ENCODE results near the gene CRISP2.
"Not testable (repeated sequence)": the region's sequence is repeated elsewhere in the genome, so short reads cannot be mapped to it uniquely, and the experiment has no call there.

CRISP2 gene, protein sequence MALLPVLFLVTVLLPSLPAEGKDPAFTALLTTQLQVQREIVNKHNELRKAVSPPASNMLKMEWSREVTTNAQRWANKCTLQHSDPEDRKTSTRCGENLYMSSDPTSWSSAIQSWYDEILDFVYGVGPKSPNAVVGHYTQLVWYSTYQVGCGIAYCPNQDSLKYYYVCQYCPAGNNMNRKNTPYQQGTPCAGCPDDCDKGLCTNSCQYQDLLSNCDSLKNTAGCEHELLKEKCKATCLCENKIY

DNA sequence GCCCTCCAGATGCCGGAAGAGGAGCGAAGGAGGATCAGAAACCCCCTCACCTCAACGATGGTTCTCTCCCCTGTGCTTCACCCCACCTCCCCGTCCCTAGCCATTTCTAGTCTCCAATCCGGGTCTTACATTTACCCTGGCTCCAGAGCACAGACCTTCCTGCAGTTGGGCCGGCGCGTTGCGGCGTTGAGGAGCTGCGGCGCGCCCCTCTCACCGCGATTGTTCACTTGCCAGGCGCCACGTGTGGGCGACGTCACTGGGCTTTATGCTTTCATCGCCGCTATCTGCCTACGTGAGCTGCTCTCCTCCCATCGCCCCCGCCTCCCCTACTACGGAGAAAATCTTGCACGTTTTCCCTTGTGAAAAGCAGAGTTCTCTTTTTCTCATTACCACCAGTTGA is at the start of gene CRISP2:
Gene CRISP2, minus strand, starts transcription at position 198 of the 400 bp plus-strand sequence. CDS start 4,347 bp downstream, outside the sequence.
- DNase-seq = no peak

DNA sequence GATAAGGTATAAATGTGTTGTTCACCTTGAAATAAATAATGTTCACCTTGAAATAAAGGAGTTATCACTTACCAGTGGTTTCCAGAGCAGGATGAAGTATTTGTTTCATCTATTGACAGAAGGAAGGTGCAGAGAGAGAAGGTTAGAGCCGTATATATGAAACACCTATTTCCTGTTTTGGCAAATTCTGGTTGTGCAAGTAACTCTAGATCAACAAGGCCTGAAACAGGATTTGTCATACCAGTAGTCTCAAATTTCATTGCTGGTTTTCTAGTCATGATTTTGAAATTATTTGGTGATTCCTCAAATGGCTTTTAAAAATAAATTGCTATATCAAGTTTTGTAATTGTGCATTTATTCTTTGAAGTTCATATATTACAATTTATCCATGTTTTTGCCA is 30.9 kb upstream of the CRISP2 start, which contains the start of gene CRISP3:
Gene CRISP3, minus strand, starts transcription at position 130 of the 400 bp plus-strand sequence. Its CDS starts 21 bp downstream, at position 109.
- no peak for DNase-seq

DNA sequence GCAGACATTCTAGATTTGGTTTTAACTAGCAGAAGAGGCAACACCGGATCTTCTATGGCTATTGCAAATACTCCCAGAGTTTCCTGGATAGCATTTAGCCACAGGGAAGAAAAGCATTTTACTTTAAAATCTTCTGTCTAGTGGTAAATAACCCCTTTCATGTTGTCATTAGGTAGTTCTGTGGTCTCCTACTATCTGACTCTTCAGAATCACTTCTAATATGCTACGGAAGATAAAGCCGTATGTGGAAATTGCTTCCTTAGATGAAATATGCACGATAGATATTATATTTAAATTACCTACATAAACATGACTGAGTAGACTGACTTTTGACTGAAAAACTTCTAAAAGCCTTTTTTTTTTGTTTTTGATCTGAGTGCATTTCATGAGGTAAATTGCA is 30.1 kb upstream of the CRISP2 start:
- DNase-seq = no peak

DNA sequence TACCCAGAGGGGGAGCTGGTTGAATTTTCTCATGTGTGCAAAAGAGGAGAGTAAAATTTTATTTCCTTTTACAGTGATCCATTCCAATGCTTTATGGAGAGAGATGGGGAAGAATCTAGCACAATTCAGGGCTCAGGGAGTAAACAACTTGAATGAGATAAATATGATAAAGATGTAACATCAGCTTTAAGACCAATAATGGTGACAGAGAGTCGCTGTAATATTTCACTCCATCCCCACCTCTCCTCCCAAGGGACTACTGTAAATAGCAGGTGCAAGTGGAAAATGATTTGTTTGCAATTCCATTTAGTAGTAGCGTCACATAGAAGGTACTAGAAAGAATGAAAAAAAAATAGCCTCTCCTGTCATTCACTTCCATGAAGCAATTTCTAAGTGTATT is 26.1 kb upstream of the CRISP2 start:
- no peak for DNase-seq

DNA sequence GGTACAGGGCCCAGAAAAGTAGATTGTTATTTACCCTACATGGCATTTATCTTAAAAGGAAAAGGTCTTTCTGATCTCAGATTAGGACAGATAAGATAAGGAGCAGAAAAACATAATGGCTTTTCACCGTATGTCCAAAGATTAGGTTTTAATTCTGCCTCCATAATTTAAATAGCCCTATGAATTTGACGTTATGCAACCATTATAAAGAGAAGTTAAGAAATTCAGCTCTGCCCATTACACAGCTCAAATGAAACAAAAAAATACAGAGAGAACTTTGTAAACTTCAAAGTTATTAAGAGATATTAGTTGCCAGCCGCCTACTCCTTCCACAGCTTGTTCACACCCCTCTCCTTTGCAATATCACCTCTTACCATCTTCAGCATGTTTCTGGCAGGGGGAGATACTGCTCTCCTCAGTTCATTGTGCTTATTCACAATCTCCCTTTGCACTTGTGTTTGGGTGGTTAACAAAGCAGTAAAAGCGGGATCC is 22.7 kb upstream of the CRISP2 start:
- no peak for DNase-seq

DNA sequence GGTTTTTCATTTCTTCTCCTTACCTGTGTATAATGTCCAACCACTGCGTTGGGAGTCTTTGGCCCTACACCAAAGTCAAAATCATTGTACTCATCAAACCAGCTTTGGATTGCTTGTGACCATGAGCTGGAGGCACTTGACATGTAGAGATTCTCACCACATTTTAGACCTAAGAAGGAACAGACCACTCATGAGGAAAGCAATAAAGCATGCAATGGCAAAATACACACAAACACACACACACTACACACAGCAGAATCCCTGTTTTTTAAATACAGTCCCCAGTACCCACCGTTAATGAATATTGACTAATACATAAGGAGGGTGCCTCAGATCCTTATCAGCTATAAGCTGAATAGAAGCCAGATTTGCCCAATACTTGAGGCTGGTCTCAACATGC is 20.3 kb upstream of the CRISP2 start:
- DNase-seq = no peak

DNA sequence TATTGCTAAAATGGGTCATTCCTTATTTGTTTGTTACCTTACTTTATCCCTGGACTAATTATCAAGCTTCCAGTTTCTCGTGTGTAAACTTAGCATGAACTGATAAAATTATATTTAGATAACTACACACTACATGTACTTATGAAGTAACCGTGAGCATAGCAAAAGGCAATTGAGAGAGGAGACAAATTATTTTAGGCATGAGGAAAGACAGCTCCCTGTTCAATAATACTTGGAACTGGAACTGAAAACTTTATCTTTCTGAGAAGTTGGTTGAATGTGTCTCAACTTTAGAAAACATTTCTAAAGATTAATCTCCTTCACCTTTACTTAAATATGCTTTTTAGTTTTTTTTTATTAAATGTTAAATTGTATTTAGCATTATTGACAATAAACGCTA is 19.4 kb upstream of the CRISP2 start:
- DNase-seq = no peak

DNA sequence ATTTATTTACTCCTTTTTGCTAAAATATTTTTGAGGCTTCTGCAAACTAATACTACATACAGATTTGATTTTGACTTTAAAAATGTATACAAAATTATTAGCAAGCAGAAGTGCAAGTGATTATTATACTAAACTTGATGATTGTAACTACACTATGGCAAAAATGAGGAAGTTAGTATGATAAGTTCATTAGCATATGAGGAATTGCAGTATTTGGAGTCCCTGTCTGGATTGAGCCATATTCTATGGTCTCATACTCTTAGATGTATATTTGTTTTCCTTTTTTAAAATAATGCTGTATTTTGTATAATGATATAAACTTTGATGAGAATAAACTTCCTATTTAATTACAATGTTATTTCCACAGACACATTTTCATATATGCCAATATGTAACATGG is 16.9 kb upstream of the CRISP2 start:
- DNase-seq = no peak

DNA sequence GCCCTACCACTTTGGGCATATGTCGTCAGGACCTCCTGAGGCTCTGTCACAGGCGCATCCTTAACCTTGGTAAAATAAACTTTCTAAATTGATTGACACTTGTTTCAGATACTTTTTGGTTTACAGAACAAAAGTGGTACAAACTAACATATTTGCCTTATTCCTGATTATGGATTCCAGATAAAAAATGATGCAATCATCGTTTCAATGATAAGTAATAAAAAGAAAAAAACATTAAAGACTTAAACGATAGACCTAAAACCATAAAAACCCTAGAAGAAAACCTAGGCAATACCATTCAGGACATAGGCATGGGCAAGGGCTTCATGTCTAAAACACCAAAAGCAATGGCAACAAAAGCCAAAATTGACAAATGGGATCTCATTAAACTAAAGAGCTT is 10.6 kb upstream of the CRISP2 start:
- not testable (repeated sequence) for DNase-seq

DNA sequence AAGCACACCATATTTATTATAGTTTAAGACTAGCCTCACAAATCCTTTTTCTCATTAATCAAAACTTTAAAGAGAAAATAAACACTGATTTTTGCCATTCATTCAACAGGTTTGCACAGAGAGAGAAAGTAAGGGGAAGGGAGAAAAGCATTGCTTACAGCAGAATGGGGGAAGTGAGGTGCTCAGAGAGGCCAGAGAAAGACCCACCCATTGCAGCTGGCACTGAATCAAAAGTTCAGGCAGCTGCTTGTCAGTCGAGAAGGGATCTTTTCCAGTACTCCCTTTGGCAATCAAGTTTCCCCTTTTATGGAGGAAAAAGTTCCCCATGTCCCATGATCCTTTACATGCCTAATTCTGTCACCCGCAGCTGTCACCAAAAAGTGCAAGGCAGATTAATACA is 8.0 kb upstream of the CRISP2 start:
- DNase-seq = no peak

DNA sequence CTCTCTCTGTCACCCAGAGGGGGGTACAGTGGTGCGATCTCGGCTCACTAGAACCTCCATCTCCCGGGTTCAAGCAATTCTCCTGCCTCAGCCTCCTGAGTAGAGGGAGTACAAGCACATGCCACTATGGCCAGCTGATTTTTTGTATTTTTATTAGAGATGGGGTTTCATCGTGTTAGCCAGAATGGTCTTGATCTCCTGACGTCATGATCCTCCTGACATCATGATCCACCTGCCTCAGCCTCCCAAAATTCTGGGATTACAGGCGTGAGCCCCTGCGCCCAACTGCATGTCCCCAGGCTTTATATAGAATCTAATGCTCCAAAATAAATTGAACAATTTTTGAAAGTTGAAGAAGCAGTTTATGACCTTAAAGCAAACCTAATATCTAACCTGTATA is 7.0 kb upstream of the CRISP2 start:
- no peak for DNase-seq

DNA sequence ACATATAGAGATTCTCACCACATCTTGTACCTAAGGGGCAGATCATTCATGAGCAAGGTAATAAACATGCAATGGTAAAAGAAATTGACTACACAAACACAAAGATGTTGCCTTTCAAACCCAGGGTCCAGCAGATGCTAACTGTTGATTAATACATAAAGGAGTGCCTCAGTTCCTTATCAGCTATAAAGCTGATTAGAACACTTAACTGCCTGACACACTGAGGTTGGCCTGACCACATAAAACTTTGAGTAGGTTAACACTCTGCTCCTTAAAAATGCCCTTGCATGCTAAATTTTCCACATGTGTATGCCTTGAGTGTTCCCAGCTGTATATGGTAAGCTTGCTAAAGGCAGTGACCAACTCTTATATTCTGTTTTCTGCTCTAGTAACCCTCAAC is 14.9 kb downstream of the CRISP2 start:
- no peak for DNase-seq

DNA sequence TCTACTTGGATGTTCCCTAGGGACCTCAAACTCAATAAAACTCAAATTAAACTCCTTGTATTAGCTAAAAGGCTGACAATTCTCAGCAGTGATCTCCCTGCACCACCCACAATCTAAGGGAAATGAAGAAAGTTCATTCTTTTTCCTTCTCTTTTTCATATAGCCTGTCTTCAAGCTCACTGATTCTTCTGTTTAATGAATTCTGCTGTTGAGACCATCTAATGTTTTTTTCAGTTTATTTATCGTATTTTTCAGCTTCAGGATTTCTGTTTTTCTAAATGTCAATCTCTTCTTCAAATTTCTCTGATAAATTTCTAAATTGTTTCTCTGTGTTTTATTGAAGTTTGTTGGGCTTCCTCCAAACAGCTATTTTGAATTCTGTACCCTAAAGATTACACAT is 19.8 kb downstream of the CRISP2 start:
- DNase-seq = no peak

DNA sequence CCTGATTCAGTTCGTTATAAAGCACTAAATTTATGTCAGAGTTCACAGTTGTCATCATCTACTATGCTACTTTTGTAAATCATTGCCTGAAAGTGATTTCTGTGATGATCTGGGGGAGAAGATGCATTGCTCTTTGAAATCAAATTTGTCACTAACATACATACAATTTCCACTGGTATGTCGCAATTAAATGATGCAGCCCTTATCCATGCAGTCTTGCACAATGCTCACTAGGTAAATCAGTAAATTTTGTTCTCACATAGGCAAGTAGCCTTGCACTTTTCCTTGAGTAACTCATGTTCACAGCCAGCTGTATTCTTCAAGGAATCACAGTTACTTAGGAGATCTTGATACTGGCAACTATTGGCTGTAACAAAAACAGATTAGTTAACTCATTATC is 20.8 kb downstream of the CRISP2 start:
- DNase-seq = no peak

DNA sequence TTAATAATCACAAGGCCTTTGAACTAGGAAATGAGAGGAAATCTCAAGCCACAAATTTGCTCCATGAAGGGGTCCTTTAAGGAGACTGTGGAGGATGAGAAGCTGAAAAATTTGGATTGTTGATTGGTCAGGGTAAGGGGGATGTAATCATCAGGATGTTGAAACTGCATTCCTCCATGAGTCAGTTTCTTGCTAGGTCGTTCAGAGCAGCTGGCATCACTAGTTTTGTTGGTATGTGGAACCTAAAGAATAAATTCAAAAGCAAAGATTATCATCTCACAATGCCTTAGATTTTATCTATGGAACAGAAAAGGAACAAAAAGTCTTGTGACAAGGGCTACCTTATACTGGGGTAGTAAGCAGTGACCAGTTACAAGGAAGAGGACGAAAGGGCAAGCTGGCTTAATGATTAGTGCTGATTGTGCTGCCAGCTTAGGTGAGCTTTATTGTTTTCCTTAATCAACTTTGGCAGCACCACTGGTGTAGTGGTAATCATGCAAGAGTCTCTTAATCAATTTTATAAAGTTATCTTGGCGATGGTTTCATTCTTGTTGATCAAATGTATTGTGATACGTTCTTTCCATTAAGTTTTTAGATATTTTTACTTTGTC is 36.6 kb downstream of the CRISP2 start:
- no peak for DNase-seq

DNA sequence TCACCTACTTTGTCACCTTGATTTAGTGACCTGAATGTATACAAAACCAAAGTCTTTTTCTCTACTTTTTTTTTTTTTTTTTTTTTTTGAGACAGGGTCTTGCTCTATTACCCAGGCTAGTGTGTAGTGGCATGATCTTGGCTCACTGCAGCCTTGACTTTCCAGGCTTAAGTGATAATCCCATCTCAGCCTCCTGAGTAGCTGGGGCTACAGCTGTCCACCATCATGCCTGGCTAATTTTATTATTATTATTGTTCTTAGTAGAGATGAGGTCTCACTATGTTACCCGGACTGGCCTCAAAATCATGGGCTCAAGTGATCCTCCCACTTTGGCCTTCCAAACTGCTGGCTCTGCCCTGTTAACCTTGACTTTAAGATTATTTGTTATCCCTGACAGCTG is 37.5 kb downstream of the CRISP2 start:
- DNase-seq = no peak

DNA sequence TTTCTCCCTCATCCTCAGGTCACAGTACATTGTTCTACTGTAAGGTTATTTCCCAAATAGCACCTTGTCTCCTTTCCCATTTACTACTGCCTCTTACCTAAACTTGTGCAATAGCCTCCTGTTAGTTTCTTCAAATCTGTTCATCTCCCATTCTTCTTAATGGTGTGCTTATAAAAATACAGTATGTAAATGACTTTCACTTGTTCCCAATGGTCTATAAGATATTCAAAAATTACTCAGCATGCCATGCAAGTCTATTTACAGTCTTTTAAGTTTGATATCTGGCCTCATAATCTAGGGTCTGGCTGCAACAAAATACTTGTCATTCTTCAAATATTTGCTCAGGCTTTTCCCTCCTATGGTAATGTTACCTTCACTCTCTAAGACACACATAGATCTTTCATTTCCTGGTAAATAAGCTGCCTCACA is 45.2 kb downstream of the CRISP2 start:
- no peak for DNase-seq

DNA sequence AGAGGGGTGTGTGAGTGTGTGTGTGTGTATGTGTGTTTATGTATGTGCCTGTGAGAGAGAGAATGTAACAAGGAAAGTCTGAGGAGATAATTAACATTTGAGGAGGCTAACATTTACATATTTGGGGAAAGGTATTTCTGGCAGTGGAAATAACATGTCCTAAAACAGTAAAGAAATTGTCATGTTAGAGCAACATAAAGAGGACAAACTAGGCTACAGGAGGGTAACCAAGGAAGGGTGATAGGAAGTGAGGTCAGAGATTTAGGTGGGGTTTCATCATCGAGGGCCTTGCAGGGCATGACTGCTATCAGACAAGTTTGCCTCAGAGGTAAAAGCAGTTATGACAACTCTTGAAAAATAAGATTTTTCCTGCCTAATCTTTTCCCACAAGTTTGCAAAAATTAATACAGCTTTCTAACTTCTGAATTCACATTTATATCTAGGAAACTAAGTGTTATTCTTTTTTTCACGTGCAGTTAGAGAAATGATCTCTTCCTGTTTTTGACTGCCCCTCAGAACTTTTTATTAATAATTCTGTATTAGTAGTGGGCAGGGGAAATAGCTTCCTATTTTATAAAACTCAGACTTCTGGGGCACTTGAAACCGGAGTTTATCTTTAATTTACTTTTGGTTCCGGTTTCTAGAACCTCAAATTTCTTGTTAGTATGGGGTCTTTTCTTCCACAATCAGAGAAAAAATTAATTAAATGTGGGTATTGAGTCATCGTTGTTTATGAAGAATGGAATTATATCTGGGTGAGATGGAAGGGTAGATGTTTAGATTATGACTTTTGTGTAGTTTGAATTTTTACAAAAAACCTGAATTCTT is 46.2 kb downstream of the CRISP2 start:
- DNase-seq = no peak

DNA sequence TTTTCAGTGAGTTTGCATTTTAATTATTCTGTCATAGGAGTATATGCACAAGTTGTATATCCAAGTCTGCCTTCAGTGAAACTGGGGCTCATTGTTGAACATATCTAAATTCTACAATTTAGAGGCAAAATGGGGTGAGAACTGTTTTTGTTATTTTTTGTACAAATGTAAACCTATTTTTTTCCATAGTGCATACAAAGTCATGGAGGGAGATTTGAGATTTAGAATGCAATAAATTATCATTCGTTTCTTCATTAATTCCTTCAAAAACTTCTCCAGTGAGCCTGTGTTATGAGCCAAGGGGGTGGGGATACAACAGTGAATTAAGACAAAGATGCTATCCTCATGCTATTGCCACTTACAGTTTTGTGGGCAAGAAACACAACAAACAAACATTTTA is 46.9 kb downstream of the CRISP2 start:
- no peak for DNase-seq

DNA sequence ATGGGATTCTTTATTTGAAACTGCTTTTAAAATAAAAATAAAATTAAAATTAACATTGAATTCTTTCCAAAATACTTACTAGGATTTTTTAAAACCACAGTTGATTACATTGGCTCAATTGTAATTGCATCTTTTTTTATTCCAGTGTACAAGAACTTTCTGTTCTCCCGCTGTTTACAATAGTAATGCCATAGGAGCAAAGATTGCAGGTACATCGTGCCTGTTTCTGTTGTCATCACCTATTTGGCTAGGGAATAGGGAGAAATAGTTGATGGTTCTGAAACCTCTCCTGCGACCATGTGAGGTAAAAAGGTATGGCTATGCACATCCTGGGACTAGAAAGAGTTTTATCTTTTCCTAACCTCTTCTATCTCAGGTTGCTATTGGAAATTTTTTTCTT is 48.5 kb downstream of the CRISP2 start:
- no peak for DNase-seq

DNA sequence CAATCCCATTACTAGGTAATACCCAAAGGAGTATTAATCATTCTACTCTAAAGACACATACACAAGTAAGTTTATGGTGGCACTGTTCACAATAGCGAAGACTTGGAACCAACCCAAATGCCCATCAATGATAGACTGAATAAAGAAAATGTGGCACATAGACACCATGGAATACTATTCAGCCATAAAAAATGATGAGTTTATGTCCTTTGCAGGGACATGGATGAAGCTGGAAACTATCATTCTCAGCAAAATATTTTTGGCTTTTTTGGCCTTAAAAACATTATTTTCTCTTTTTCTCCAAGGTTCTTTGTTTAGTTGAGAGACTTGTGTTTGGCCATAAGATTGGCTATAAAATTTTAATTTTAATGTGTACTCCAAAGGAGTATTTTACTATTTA is 49.3 kb downstream of the CRISP2 start:
- DNase-seq = not testable (repeated sequence)

DNA sequence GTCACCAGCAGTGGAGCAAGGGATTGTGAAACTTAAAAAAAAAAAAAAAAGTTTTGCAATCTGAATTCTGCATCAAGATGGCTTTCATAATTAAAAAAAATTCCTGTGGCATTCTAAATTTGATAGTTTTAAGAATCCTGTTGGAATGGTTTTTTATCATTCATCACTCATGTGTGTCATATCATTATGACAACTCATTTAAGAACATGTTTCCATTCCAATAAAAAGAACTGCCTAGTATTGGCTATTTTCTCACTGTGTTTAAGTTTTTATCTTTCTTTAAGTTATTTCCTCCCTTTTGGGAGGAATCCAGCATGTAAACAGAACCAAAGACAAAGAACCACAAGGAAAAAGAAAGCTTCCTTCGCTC is 50.5 kb downstream of the CRISP2 start:
- no peak for DNase-seq

DNA sequence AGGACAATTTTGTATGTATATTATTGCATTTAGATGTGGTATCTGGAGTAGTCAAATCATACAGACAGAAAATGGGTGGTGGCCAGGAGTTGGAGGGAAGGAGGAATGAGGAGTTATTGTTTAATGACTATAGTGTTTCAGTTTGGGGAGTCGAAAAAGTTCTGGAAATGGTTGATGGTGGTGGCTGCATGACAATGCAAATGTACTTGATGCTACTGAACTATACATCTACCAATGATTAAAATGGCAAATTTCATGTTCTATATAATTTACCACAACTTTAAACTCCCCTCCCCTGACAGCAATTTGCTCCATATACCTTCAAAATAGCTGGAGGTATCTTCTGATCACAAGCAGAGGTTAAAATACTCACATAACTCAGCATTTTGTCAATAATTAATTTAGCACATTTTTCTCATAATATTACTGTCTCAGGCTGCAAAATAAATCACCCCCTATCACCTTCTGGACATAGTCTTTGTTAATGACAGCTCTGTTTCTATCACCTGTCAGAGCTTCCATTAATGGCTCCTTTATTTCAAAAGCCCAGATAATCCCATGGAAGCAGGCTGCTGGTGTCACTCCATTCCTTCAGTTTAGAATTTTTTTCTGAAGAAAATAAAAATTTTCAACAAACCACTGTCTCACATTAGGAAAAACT is 51.0 kb downstream of the CRISP2 start:
- no peak for DNase-seq
